IMR-90 (cell line): Measurements from ENCODE around the gene RHBDL1. TPM values are rescaled to one million over a fixed set of nuclear protein-coding genes. Genes with fewer than 3 reads are reported as not detected.

Experiments used
- ATAC-seq: fragments of 200-7000 bp; cut with Tn5 transposase; 2 replicates; pipeline ENCODE4 v1.9.1; 2020; ENCODE audit warnings: low read depth, mild to moderate bottlenecking, moderate library complexity
- BruUV-seq: library from RNA; stranded (reverse); fragments of 400-500 nt; replicated peaks from 2 replicates; lab custom pipeline; 2021; lab: Mats Ljungman, UMichigan
- CTCF ChIA-PET: fragments of 300-600 bp; formaldehyde crosslinking; extraction: SDS; loops from one replicate; lab custom pipeline; 2021; ENCODE audit warnings: antibody characterized with exemption; lab: Yijun Ruan, JAX
- POLR2A ChIA-PET: fragments of 300-600 bp; sonication (Branson Sonifier 250); formaldehyde crosslinking; loops from one replicate; lab custom pipeline; 2022; ENCODE audit warnings: antibody characterized with exemption; ENCODE audit not compliant: unreplicated experiment; lab: Charles Lee
- DNase-seq: peaks from one replicate; pipeline ENCODE4 v3.0.0; 2013
- H2AFZ ChIP-seq: replicated peaks from 2 replicates; pipeline ENCODE3; 2013; ENCODE audit warnings: low read length, mild to moderate bottlenecking; ENCODE audit not compliant: poor library complexity
- H2AK5ac ChIP-seq: 2 replicates; pipeline ENCODE4 v1.6.1; 2013; ENCODE audit warnings: low read depth, low read length, inconsistent platforms
- H2AK9ac ChIP-seq: replicated peaks from 2 replicates; pipeline ENCODE3; 2013; ENCODE audit warnings: mild to moderate bottlenecking, low read depth, low read length, moderate library complexity; ENCODE audit not compliant: poor library complexity
- H2BK120ac ChIP-seq: 2 replicates; pipeline ENCODE4 v1.6.1; 2013; ENCODE audit warnings: low read depth, low read length, inconsistent platforms
- H2BK15ac ChIP-seq: 3 replicates; pipeline ENCODE4 v1.6.1; 2013; ENCODE audit warnings: low read depth, low read length, inconsistent platforms
- H2BK20ac ChIP-seq: 2 replicates; pipeline ENCODE4 v1.6.1; 2013; ENCODE audit warnings: low read depth, mild to moderate bottlenecking, inconsistent platforms, low read length, moderate library complexity
- H2BK5ac ChIP-seq: 2 replicates; pipeline ENCODE4 v1.6.1; 2013; ENCODE audit warnings: mild to moderate bottlenecking, low read depth, low read length, inconsistent platforms; ENCODE audit not compliant: poor library complexity, severe bottlenecking
- H3K14ac ChIP-seq: replicated peaks from 2 replicates; pipeline ENCODE4 v1.6.1; 2013; ENCODE audit warnings: low read depth, low read length, inconsistent platforms
- H3K18ac ChIP-seq: 2 replicates; pipeline ENCODE4 v1.6.1; 2013; ENCODE audit warnings: low read depth, low read length, control low read depth
- H3K23ac ChIP-seq: 2 replicates; pipeline ENCODE4 v1.6.1; 2013; ENCODE audit warnings: low read depth, low read length, inconsistent platforms
- H3K27ac ChIP-seq: 2 replicates; pipeline ENCODE4 v1.5.1; 2013; ENCODE audit warnings: mild to moderate bottlenecking, control low read depth, low read length; ENCODE audit not compliant: insufficient read depth
- H3K27me3 ChIP-seq: 2 replicates; pipeline ENCODE4 v1.6.1; 2013; ENCODE audit warnings: low read length; ENCODE audit not compliant: control insufficient read depth, insufficient read depth
- H3K36me3 ChIP-seq: 2 replicates; pipeline ENCODE4 v1.6.1; 2013; ENCODE audit warnings: low read length, mixed read lengths; ENCODE audit not compliant: control insufficient read depth, insufficient read depth
- H3K4ac ChIP-seq: 2 replicates; pipeline ENCODE4 v1.6.1; 2013; ENCODE audit warnings: low read depth, low read length, inconsistent platforms
- H3K4me1 ChIP-seq: 2 replicates; pipeline ENCODE4 v1.6.1; 2013; ENCODE audit warnings: low read length, mixed read lengths; ENCODE audit not compliant: control insufficient read depth, insufficient read depth
- H3K4me2 ChIP-seq: 2 replicates; pipeline ENCODE4 v1.6.1; 2013; ENCODE audit warnings: low read depth, mild to moderate bottlenecking, control low read depth, low read length, moderate library complexity
- H3K4me3 ChIP-seq: 2 replicates; pipeline ENCODE4 v1.5.1; 2013; ENCODE audit warnings: low read depth, mild to moderate bottlenecking, control low read depth, low read length, moderate library complexity; ENCODE audit not compliant: insufficient read depth
- H3K56ac ChIP-seq: 2 replicates; pipeline ENCODE4 v1.6.1; 2013; ENCODE audit warnings: low read length, inconsistent platforms; ENCODE audit not compliant: insufficient read depth; ENCODE audit errors: extremely low read depth
- H3K79me1 ChIP-seq, 2 experiments: 2 replicates each; pipeline ENCODE4 v1.6.1; 2013; ENCODE audit warnings: low read length in 2 of 2, inconsistent platforms in 1 of 2, low read depth in 1 of 2
- H3K9ac ChIP-seq: 2 replicates; pipeline ENCODE4 v1.6.1; 2013; ENCODE audit warnings: low read depth, low read length, control low read depth
- H3K9me1 ChIP-seq: 2 replicates; pipeline ENCODE4 v1.6.1; 2013; ENCODE audit warnings: low read length, inconsistent platforms; ENCODE audit not compliant: insufficient read depth
- H3K9me3 ChIP-seq: 2 replicates; pipeline ENCODE4 v1.6.1; 2013; ENCODE audit warnings: low read length; ENCODE audit not compliant: control insufficient read depth, insufficient read depth
- H4K20me1 ChIP-seq: 2 replicates; pipeline ENCODE4 v1.6.1; 2013; ENCODE audit warnings: low read length, inconsistent platforms; ENCODE audit not compliant: insufficient read depth
- H4K5ac ChIP-seq: 2 replicates; pipeline ENCODE4 v1.6.1; 2013; ENCODE audit warnings: mild to moderate bottlenecking, low read depth, low read length, control low read depth
- H4K8ac ChIP-seq, 2 experiments: 2 replicates each; pipeline ENCODE4 v1.6.1; 2013; ENCODE audit warnings: low read depth in 2 of 2, low read length in 2 of 2, control low read depth in 1 of 2, inconsistent platforms in 1 of 2
- H4K91ac ChIP-seq: 2 replicates; pipeline ENCODE4 v1.6.1; 2013; ENCODE audit warnings: low read depth, low read length, inconsistent platforms; ENCODE audit not compliant: insufficient read depth
- BHLHE40 ChIP-seq: fragments of 150-350 bp; IDR thresholded peaks from 2 replicates; pipeline ENCODE4 v1.6.1; 2016; ENCODE audit warnings: mild to moderate bottlenecking, low read depth, low read length
- MAZ ChIP-seq: IDR thresholded peaks from 2 replicates; pipeline ENCODE4 v1.6.1; 2012; ENCODE audit warnings: low read depth, mild to moderate bottlenecking, low read length, improper control_type of control experiment, moderate library complexity, borderline replicate concordance
- MXI1 ChIP-seq: IDR thresholded peaks from 2 replicates; pipeline ENCODE4 v1.6.1; 2012; ENCODE audit warnings: low read depth, mild to moderate bottlenecking, low read length, moderate library complexity, borderline replicate concordance
- RAD21 ChIP-seq: IDR thresholded peaks from 2 replicates; pipeline ENCODE4 v1.6.1; 2012; ENCODE audit warnings: low read length, improper control_type of control experiment
- USF2 ChIP-seq: fragments of 150-350 bp; IDR thresholded peaks from 2 replicates; pipeline ENCODE4 v1.6.1; 2017; ENCODE audit warnings: mild to moderate bottlenecking, antibody characterized with exemption, low read length, low read depth
- WGBS, 2 experiments: methylation state at CpG; one replicate each; pipeline versions ENCODE4 v1.1.5 to v1.1.7; 2013; ENCODE audit warnings: missing lambda C conversion rate in 2 of 2; ENCODE audit not compliant: insufficient read length in 1 of 2; ENCODE audit errors: extremely low coverage in 2 of 2; 5-methylcytosine and 5-hydroxymethylcytosine counted together
- dilution Hi-C: fragments of 300-500 bp; cut with HindIII; formaldehyde crosslinking; loops from one replicate; pipeline ENCODE4 v1.14.3; 2018; ENCODE audit warnings: low sequenced_read_pairs; ENCODE audit not compliant: unreplicated experiment
- in situ Hi-C: fragments of 300-500 bp; cut with MboI; formaldehyde crosslinking; loops from 3 replicates; pipeline ENCODE4 v1.14.3; 2019; ENCODE audit warnings: low sequenced_read_pairs, inconsistent platforms, mixed read lengths
- intact Hi-C: fragments of 100-400 bp; cut with micrococcal nuclease; formaldehyde crosslinking; loops from 2 replicates; pipeline ENCODE4 v1.10.0; 2022
- polyA plus RNA-seq, 3 experiments: library from polyadenylated mRNA; depleted of rRNA; stranded (reverse); fragments of >200 nt; gene quantifications; 2 replicates each; pipeline ENCODE4 v1.2.3, GENCODE V29; 2012; ENCODE audit warnings: low replicate concordance in 1 of 3
- total RNA-seq: library from RNA; depleted of rRNA; stranded (reverse); fragments of >200 nt; gene quantifications from 2 replicates; pipeline ENCODE4 v1.2.3, GENCODE V29; 2012

The RHBDL1 gene
- total and polyA plus RNA-seq, 2 of the 4 experiments (the other 2 are of a cell fraction) = 0.72 to 4.1 TPM

- no peak within 1 kb of the TSS for H3K18ac ChIP-seq
- no peaks in the 10 kb centered on the region for H3K27me3 ChIP-seq
- WGBS, 2 experiments = 6% methylated on average over 89 of the region's 91 CpGs; no CpG with 5 or more reads in 1 of the 2 experiments
- dilution Hi-C loops (no loop called here), intact Hi-C loops (no loop called here), in situ Hi-C loops (no loop called here)
- no peak within 1 kb of the TSS for H3K14ac ChIP-seq
- peaks cover 13 to 56% of the 10 kb centered on the region in 2 experiments for H3K79me1 ChIP-seq
- ATAC-seq (peak; percentile 42), DNase-seq (peak; percentile 92)
- no peak within 1 kb of the TSS for H3K23ac ChIP-seq
- peaks cover 12% of the 10 kb centered on the region for H3K9me1 ChIP-seq
- H3K4me2 ChIP-seq = peak within 1 kb of the TSS; percentile 85
- peaks cover 41% of the 10 kb centered on the region for H3K36me3 ChIP-seq
- peak within 1 kb of the TSS; percentile 72 for H3K9ac ChIP-seq
- H4K91ac ChIP-seq = peak within 1 kb of the TSS; percentile 62; the same call in 1 of the 2 replicates
- H4K5ac ChIP-seq = peak within 1 kb of the TSS; percentile 32
- H2BK120ac ChIP-seq = no peak within 1 kb of the TSS
- H3K4me1 ChIP-seq = peaks cover 24% of the 10 kb centered on the region
- no peak within 1 kb of the TSS for H3K56ac ChIP-seq
- POLR2A ChIA-PET = no interaction called here
- peaks cover 34% of the 10 kb centered on the region for H4K20me1 ChIP-seq
- H2AK5ac ChIP-seq = peak within 1 kb of the TSS; percentile 87
- H4K8ac ChIP-seq = peak within 1 kb of the TSS; percentile 80 to 94
- CTCF ChIA-PET = no interaction called here
- H3K27ac ChIP-seq = peak within 1 kb of the TSS; percentile 54
- H2BK5ac ChIP-seq = peak within 1 kb of the TSS; percentile 29
- peak; percentile 61 for TF ChIP-seq USF2
- no peak for TF ChIP-seq RAD21
- peak; percentile 14; the same call in 1 of the 2 replicates for TF ChIP-seq MAZ
- peak; percentile 42; the same call in 1 of the 2 replicates for TF ChIP-seq BHLHE40
- peak; percentile 88; the same call in 1 of the 2 replicates for TF ChIP-seq MXI1
- BruUV-seq = no TSS peak
- H3K4ac ChIP-seq = peak within 1 kb of the TSS; percentile 63
- H2BK20ac ChIP-seq = no peak within 1 kb of the TSS
- peak within 1 kb of the TSS; percentile 93 for H2AK9ac ChIP-seq
- H3K9me3 ChIP-seq = no peaks in the 10 kb centered on the region
- H2AFZ ChIP-seq = peak within 1 kb of the TSS; percentile 87
- H2BK15ac ChIP-seq = no peak within 1 kb of the TSS
- H3K4me3 ChIP-seq = peak within 1 kb of the TSS; percentile 81
Measured at GRCh38 chr16:684071-684794, 8.8 kb downstream of the RHBDL1 start, which contains the start of gene JMJD8. JMJD8 (minus strand) TSS chr16:684334; CDS start chr16:684319, 15 bp downstream.
